Liver (tissue), 9 donors: ENCODE data around the gene TRAPPC12. TPM values are rescaled to one million over a fixed set of nuclear protein-coding genes. Genes with fewer than 3 reads are reported as not detected.

Experiments used
- DNase-seq: peaks from one replicate; pipeline ENCODE4 v3.0.0-alpha.2; 2017; ENCODE audit warnings: low spot score
- H3K27ac ChIP-seq, 2 donors: one replicate each; pipeline ENCODE4 v1.7.0; 2013; ENCODE audit warnings: inconsistent platforms in 2 of 2, low read length in 2 of 2, control low read depth in 1 of 2, low read depth in 1 of 2, mild to moderate bottlenecking in 1 of 2
- H3K27me3 ChIP-seq, 4 donors: one replicate each; pipeline versions ENCODE4 v1.6.1 to v1.7.0; 2013; ENCODE audit warnings: low read length in 3 of 4, inconsistent platforms in 1 of 4, mild to moderate bottlenecking in 1 of 4, moderate library complexity in 1 of 4; ENCODE audit not compliant: control insufficient read depth in 4 of 4, insufficient read depth in 4 of 4
- H3K36me3 ChIP-seq, 4 donors: one replicate each; pipeline versions ENCODE4 v1.6.1 to v1.7.0; 2013; ENCODE audit warnings: low read length in 3 of 4, mild to moderate bottlenecking in 3 of 4, low read depth in 1 of 4, moderate library complexity in 1 of 4; ENCODE audit not compliant: control insufficient read depth in 4 of 4, insufficient read depth in 3 of 4
- H3K4me1 ChIP-seq, 4 donors: one replicate each; pipeline versions ENCODE4 v1.6.1 to v1.7.0; 2013; ENCODE audit warnings: low read length in 3 of 4, mild to moderate bottlenecking in 3 of 4, moderate library complexity in 1 of 4; ENCODE audit not compliant: control insufficient read depth in 4 of 4, insufficient read depth in 4 of 4
- H3K4me3 ChIP-seq, 3 donors: one replicate each; pipeline versions ENCODE4 v1.6.1 to v1.7.0; 2013; ENCODE audit warnings: low read length in 3 of 3, control low read depth in 1 of 3, low read depth in 1 of 3, mild to moderate bottlenecking in 1 of 3
- H3K9ac ChIP-seq, 2 donors: one replicate each; pipeline ENCODE4 v1.7.0; 2013; ENCODE audit warnings: low read length in 2 of 2, mild to moderate bottlenecking in 2 of 2, moderate library complexity in 2 of 2, control low read depth in 1 of 2, low read depth in 1 of 2
- H3K9me3 ChIP-seq, 4 donors: one replicate each; pipeline versions ENCODE4 v1.6.1 to v1.7.0; 2013; ENCODE audit warnings: low read length in 3 of 4; ENCODE audit not compliant: control insufficient read depth in 4 of 4
- ATF3 ChIP-seq: IDR thresholded peaks from 2 replicates; pipeline ENCODE4 v1.6.1; 2016; ENCODE audit warnings: antibody characterized with exemption
- CTCF ChIP-seq: fragments of 150-350 bp; IDR thresholded peaks from 2 replicates; pipeline ENCODE4 v1.5.1; 2017; ENCODE audit warnings: improper control_type of control experiment, low read depth, low read length; ENCODE audit not compliant: missing input control
- EGR1 ChIP-seq, 2 donors: IDR thresholded peaks; 2 replicates each; pipeline ENCODE4 v1.6.1; 2016 to 2018; ENCODE audit warnings: antibody characterized with exemption in 2 of 2, low read depth in 2 of 2
- FOXA1 ChIP-seq: IDR thresholded peaks from 2 replicates; pipeline ENCODE4 v1.6.1; 2016; ENCODE audit warnings: antibody characterized with exemption
- GABPA ChIP-seq, 2 donors: IDR thresholded peaks in 1 of 2; conservative IDR thresholded peaks in 1 of 2; 2 replicates each; pipeline ENCODE4 v1.6.1; 2016; ENCODE audit warnings: antibody characterized with exemption in 2 of 2, mild to moderate bottlenecking in 1 of 2, moderate library complexity in 1 of 2
- HNF4A ChIP-seq, 2 donors: conservative IDR thresholded peaks; 2 replicates each; pipeline ENCODE4 v1.6.1; 2016; ENCODE audit warnings: antibody characterized with exemption in 2 of 2, mild to moderate bottlenecking in 2 of 2
- HNF4G ChIP-seq: IDR thresholded peaks from 2 replicates; pipeline ENCODE4 v1.6.1; 2016; ENCODE audit warnings: antibody characterized with exemption
- JUND ChIP-seq, 2 donors: IDR thresholded peaks; 2 replicates each; pipeline ENCODE4 v1.6.1; 2016; ENCODE audit warnings: antibody characterized with exemption in 2 of 2
- MAX ChIP-seq: IDR thresholded peaks from 2 replicates; pipeline ENCODE4 v1.6.1; 2016; ENCODE audit warnings: antibody characterized with exemption
- NR2F2 ChIP-seq: IDR thresholded peaks from 2 replicates; pipeline ENCODE4 v1.6.1; 2016; ENCODE audit warnings: antibody characterized with exemption
- REST ChIP-seq: IDR thresholded peaks from 2 replicates; pipeline ENCODE4 v1.6.1; 2016; ENCODE audit warnings: antibody characterized with exemption, mild to moderate bottlenecking
- SP1 ChIP-seq: IDR thresholded peaks from 2 replicates; pipeline ENCODE4 v1.6.1; 2018; ENCODE audit warnings: antibody characterized with exemption, mild to moderate bottlenecking
- TAF1 ChIP-seq: conservative IDR thresholded peaks from 2 replicates; pipeline ENCODE4 v1.6.1; 2016; ENCODE audit warnings: antibody characterized with exemption, mild to moderate bottlenecking
- ZBTB33 ChIP-seq: IDR thresholded peaks from 2 replicates; pipeline ENCODE4 v1.6.1; 2016; ENCODE audit warnings: antibody characterized with exemption
- WGBS: extraction: QIAGEN DNeasy Blood & Tissue Kit; methylation state at CpG from one replicate; pipeline ENCODE4 v1.1.7; 2013; 5-methylcytosine and 5-hydroxymethylcytosine counted together
- polyA plus RNA-seq, 2 donors: library from polyadenylated mRNA; stranded (reverse) in 1 of 2; unstranded in 1 of 2; fragments of 200-250 nt in 1 of 2; fragments of >200 nt in 1 of 2; fragmentation: Nextera tagmentation in 1 of 2; extraction: Ambion mirVana in 1 of 2; gene quantifications; one replicate each; pipeline versions ENCODE4 v1.2.1 to v1.2.3, GENCODE V29; 2013 to 2015
- total RNA-seq, 2 donors: library from RNA; depleted of rRNA; stranded (reverse); fragments of >200 nt; gene quantifications; one replicate each; pipeline ENCODE4 v1.2.3, GENCODE V29; 2014
- donor health status: healthy.
- donor health status: healthy.
- donor health status: healthy.
- donor health status: healthy.
- donor health status: healthy.

The TRAPPC12 gene
- total and polyA plus RNA-seq, 4 donors = 30.2 to 60.9 (median 39.7) TPM

GRCh38 chr2:3341336-3341735, 38.2 kb upstream of the TRAPPC12 start:
- TF ChIP-seq FOXA1 = no peak
- no peak for TF ChIP-seq HNF4G
- no peak for TF ChIP-seq TAF1
- TF ChIP-seq CTCF = no peak
- no peak for TF ChIP-seq GABPA (IDR thresholded peaks at IDR 0.05 in 1 of 2, conservative IDR thresholded peaks at IDR 0.05 in 1 of 2)
- TF ChIP-seq ZBTB33 = no peak
- no peak for TF ChIP-seq ATF3
- no peak for TF ChIP-seq HNF4A (conservative IDR thresholded peaks at IDR 0.05)
- no peak for TF ChIP-seq SP1
- TF ChIP-seq MAX = no peak
- no peak for TF ChIP-seq NR2F2
- no peak for TF ChIP-seq JUND (IDR thresholded peaks at IDR 0.05)
- no peak for TF ChIP-seq EGR1 (IDR thresholded peaks at IDR 0.05; ENCODE audit: low read depth in 2 of 2)
- H3K27me3 ChIP-seq = no peaks in the 10 kb centered on the region
- 99% methylated on average over 8 of the region's 8 CpGs for WGBS
- H3K9ac ChIP-seq = no peak overlapping the region
- no peak for DNase-seq
- H3K36me3 ChIP-seq = peaks cover 0 to 4% (median 2%) of the 10 kb centered on the region in 4 donors
- no peaks in the 10 kb centered on the region for H3K9me3 ChIP-seq
- H3K4me3 ChIP-seq = no peak overlapping the region
- H3K4me1 ChIP-seq = no peaks in the 10 kb centered on the region
- H3K27ac ChIP-seq = no peak overlapping the region

- Histone ChIP-seq H3K4me1 (no peaks in the 10 kb centered on the region), H3K9ac (no peak overlapping the region), H3K36me3 (peaks cover 0 to 4% (median 2%) of the 10 kb centered on the region in 4 donors), H3K9me3 (no peaks in the 10 kb centered on the region), H3K27ac (no peak overlapping the region), H3K27me3 (no peaks in the 10 kb centered on the region), H3K4me3 (no peak overlapping the region)
- WGBS = 97% methylated on average over 9 of the region's 9 CpGs
- TF ChIP-seq TAF1 (no peak), REST (no peak), SP1 (no peak), EGR1 (IDR thresholded peaks at IDR 0.05; ENCODE audit: low read depth in 2 of 2) (no peak), GABPA (IDR thresholded peaks at IDR 0.05 in 1 of 2, conservative IDR thresholded peaks at IDR 0.05 in 1 of 2) (no peak)
- no peak for DNase-seq
These were observed 37.2 kb upstream of the TRAPPC12 start for GRCh38 chr2:3342324-3342723.
